OCI-LY7 (cell line): ENCODE measurements around the gene ARR3. TPM values are rescaled to one million over a fixed set of nuclear protein-coding genes. Genes with fewer than 3 reads are reported as not detected.

Source experiments
- BruUV-seq: library from RNA; stranded (reverse); fragments of 400-500 nt; replicated peaks from 2 replicates; lab custom pipeline; 2021; lab: Mats Ljungman, UMichigan
- CTCF ChIA-PET: fragments of 300-600 bp; sonication (Branson Sonifier 250); formaldehyde crosslinking; loops from one replicate; lab custom pipeline; 2022; ENCODE audit warnings: antibody characterized with exemption; ENCODE audit not compliant: unreplicated experiment; lab: Charles Lee
- POLR2A ChIA-PET: fragments of 300-600 bp; sonication (Branson Sonifier 250); formaldehyde crosslinking; loops from one replicate; lab custom pipeline; 2022; ENCODE audit warnings: antibody characterized with exemption; lab: Charles Lee
- DNase-seq: peaks from one replicate; pipeline ENCODE4 v3.0.0-alpha.2; 2015; ENCODE audit warnings: low spot score
- H2AFZ ChIP-seq: fragments of 200-600 bp; sonication (generic), shearing (Covaris generic); 2 replicates; pipeline ENCODE4 v1.6.1; 2014; ENCODE audit warnings: mild to moderate bottlenecking, antibody characterized with exemption, low read length, moderate library complexity
- H3K27ac ChIP-seq: fragments of 200-600 bp; sonication (generic); 2 replicates; pipeline ENCODE4 v1.5.1; 2014; ENCODE audit warnings: mixed run types, low read depth, mild to moderate bottlenecking, moderate library complexity, low read length, inconsistent platforms; ENCODE audit not compliant: poor library complexity, severe bottlenecking
- H3K36me3 ChIP-seq: fragments of 200-600 bp; sonication (generic); 2 replicates; pipeline ENCODE4 v1.6.1; 2014; ENCODE audit warnings: mild to moderate bottlenecking, antibody characterized with exemption, low read length, moderate library complexity, mixed read lengths; ENCODE audit not compliant: insufficient read depth
- H3K4me1 ChIP-seq: fragments of 200-600 bp; sonication (generic); 2 replicates; pipeline ENCODE4 v1.5.1; 2014; ENCODE audit warnings: mild to moderate bottlenecking, low read length; ENCODE audit not compliant: insufficient read depth, poor library complexity, severe bottlenecking
- H3K4me2 ChIP-seq: fragments of 200-600 bp; sonication (generic); 2 replicates; pipeline ENCODE4 v1.6.1; 2014; ENCODE audit warnings: mild to moderate bottlenecking, low read length
- H3K4me3 ChIP-seq: fragments of 200-600 bp; sonication (generic); 2 replicates; pipeline ENCODE4 v1.5.1; 2014; ENCODE audit warnings: mild to moderate bottlenecking, low read depth, low read length; ENCODE audit not compliant: poor library complexity, severe bottlenecking
- H3K79me2 ChIP-seq: fragments of 200-600 bp; sonication (generic); 2 replicates; pipeline ENCODE4 v1.6.1; 2016; ENCODE audit warnings: low read depth, mild to moderate bottlenecking, low read length, moderate library complexity, mixed read lengths; ENCODE audit not compliant: insufficient read depth
- H3K9me2 ChIP-seq: fragments of 200-600 bp; sonication (generic); 2 replicates; pipeline ENCODE4 v1.6.1; 2016; ENCODE audit warnings: mild to moderate bottlenecking, low read length, mixed read lengths; ENCODE audit not compliant: insufficient read depth
- H3K9me3 ChIP-seq: fragments of 200-600 bp; sonication (generic); 2 replicates; pipeline ENCODE4 v1.6.1; 2014; ENCODE audit warnings: mild to moderate bottlenecking, mixed run types, low read length, mixed read lengths
- H4K20me1 ChIP-seq: fragments of 200-600 bp; sonication (generic); 2 replicates; pipeline ENCODE4 v1.6.1; 2014; ENCODE audit warnings: mild to moderate bottlenecking, antibody characterized with exemption, low read length, moderate library complexity, mixed read lengths; ENCODE audit not compliant: insufficient read depth
- EZH2phosphoT487 ChIP-seq: fragments of 200-600 bp; sonication (generic); IDR thresholded peaks from 2 replicates; pipeline ENCODE4 v1.6.1; 2018; ENCODE audit warnings: low read depth, borderline replicate concordance, mild to moderate bottlenecking, mixed run types, antibody characterized with exemption, low read length, moderate library complexity, mixed read lengths
- intact Hi-C: fragments of 100-400 bp; cut with micrococcal nuclease; formaldehyde crosslinking; loops from one replicate; pipeline ENCODE4 v1.10.0; 2022; ENCODE audit not compliant: unreplicated experiment
- total RNA-seq, 2 experiments: library from RNA; depleted of rRNA in 1 of 2; stranded (reverse); fragments of >200 nt in 1 of 2; shearing (Covaris generic) in 1 of 2; gene quantifications; 2 replicates each; pipeline ENCODE4 v1.2.3, GENCODE V29; 2014 to 2022
- TF ChIP-seq, protein P1 (sequence below): fragments of 200-600 bp; sonication (generic); conservative IDR thresholded peaks from 2 replicates; pipeline ENCODE4 v1.5.1; 2014; ENCODE audit warnings: mild to moderate bottlenecking, antibody characterized with exemption, low read length, moderate library complexity, mixed read lengths

ARR3 gene
- total RNA-seq, 2 experiments from 2014 or later: not detected

DNA sequence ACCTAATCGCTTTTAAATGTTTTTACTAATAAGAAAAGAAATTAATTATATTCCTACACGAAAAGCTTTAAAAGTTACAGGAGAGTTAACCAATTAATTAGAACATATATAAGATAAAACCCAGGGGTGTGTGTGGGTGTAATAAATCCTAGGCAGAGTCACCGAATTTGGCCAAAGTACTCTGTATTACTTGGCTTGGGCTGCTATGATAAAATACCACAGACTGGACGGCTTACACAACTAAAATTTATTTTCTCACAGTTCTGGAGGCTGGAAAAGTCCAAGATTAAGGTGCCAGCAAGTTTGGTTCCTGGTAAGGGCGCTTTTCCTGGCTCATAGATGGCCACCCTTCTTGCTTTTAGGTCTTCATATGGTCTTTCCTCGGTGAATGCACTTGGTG is 23.3 kb upstream of the ARR3 start:
- H3K79me2 ChIP-seq: no peaks in the 10 kb centered on the region
- H3K4me2 ChIP-seq: no peak overlapping the region
- no peaks in the 10 kb centered on the region for H3K9me2 ChIP-seq
- no peaks in the 10 kb centered on the region for H4K20me1 ChIP-seq
- no peaks in the 10 kb centered on the region for H3K4me1 ChIP-seq
- no peak overlapping the region for H3K4me3 ChIP-seq
- H3K9me3 ChIP-seq: no peaks in the 10 kb centered on the region
- no TSS peak for BruUV-seq
- intact Hi-C loops: no loop called here
- no peak overlapping the region for H3K27ac ChIP-seq
- no peak overlapping the region for H2AFZ ChIP-seq
- no peaks in the 10 kb centered on the region for H3K36me3 ChIP-seq
- no peak for DNase-seq
- ChIA-PET POLR2A (no interaction called here), CTCF (no interaction called here)
- TF ChIP-seq EZH2phosphoT487: no peak
- TF ChIP-seq, protein P1, sequence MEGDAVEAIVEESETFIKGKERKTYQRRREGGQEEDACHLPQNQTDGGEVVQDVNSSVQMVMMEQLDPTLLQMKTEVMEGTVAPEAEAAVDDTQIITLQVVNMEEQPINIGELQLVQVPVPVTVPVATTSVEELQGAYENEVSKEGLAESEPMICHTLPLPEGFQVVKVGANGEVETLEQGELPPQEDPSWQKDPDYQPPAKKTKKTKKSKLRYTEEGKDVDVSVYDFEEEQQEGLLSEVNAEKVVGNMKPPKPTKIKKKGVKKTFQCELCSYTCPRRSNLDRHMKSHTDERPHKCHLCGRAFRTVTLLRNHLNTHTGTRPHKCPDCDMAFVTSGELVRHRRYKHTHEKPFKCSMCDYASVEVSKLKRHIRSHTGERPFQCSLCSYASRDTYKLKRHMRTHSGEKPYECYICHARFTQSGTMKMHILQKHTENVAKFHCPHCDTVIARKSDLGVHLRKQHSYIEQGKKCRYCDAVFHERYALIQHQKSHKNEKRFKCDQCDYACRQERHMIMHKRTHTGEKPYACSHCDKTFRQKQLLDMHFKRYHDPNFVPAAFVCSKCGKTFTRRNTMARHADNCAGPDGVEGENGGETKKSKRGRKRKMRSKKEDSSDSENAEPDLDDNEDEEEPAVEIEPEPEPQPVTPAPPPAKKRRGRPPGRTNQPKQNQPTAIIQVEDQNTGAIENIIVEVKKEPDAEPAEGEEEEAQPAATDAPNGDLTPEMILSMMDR: no peak

DNA sequence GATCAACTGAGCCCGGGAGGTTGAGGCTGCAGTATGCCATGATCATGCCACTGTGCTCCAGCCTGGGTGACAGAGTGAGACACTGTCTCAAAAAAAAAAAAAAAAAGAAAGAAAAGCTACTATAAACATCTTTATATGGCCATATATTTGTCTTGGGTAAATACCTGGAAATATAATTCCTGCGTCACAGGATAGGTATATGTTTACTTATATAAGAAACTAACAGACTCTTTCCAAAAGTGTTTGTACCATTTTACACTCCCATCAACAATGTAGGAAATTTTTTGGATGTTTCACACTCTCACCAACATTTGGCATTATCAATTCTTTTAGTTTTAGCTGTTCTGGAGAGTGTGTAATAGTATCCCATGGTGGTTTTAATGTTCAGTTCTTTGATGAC is 20.9 kb upstream of the ARR3 start:
- TF ChIP-seq EZH2phosphoT487: no peak
- TF ChIP-seq, protein P1: no peak
- Histone ChIP-seq H2AFZ (no peak overlapping the region), H3K36me3 (no peaks in the 10 kb centered on the region), H3K4me2 (no peak overlapping the region), H3K27ac (no peak overlapping the region), H3K79me2 (no peaks in the 10 kb centered on the region), H4K20me1 (no peaks in the 10 kb centered on the region), H3K4me3 (no peak overlapping the region), H3K9me3 (no peaks in the 10 kb centered on the region), H3K9me2 (no peaks in the 10 kb centered on the region), H3K4me1 (no peaks in the 10 kb centered on the region)
- DNase-seq: no peak
- intact Hi-C loops: no loop called here
- ChIA-PET CTCF (no interaction called here), POLR2A (no interaction called here)
- no TSS peak for BruUV-seq

DNA sequence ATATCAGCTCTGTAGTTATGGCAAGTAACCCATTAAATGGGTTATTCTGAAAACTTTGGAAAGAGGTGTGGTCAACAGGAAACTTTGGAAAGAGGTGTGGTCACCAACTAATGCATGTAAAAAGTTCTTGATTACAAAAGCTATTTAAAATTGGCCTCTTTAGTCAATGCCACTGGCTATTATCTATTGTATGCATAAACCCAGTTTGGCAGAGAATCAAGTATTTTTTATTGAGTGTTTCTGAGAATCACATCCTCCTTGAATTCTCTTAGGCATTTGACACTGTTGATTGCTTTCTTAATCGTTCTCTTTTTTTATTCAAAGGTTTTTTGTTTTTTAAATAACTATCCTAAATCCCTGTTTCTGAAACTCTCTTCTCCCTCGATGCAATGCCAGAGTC is 15.6 kb upstream of the ARR3 start:
- no peak overlapping the region for H3K27ac ChIP-seq
- CTCF ChIA-PET: no interaction called here
- intact Hi-C loops: no loop called here
- no peaks in the 10 kb centered on the region for H3K79me2 ChIP-seq
- no peaks in the 10 kb centered on the region for H4K20me1 ChIP-seq
- no peak overlapping the region for H2AFZ ChIP-seq
- H3K36me3 ChIP-seq: no peaks in the 10 kb centered on the region
- BruUV-seq: no TSS peak
- H3K4me3 ChIP-seq: no peak overlapping the region
- no peak for DNase-seq
- no peaks in the 10 kb centered on the region for H3K9me2 ChIP-seq
- H3K4me1 ChIP-seq: no peaks in the 10 kb centered on the region
- TF ChIP-seq EZH2phosphoT487: no peak
- TF ChIP-seq, protein P1: no peak
- no peaks in the 10 kb centered on the region for H3K9me3 ChIP-seq
- POLR2A ChIA-PET: no interaction called here
- no peak overlapping the region for H3K4me2 ChIP-seq
